HG02759 (cell line): ENCODE measurements around the gene STMN1.

Experiments used
- ATAC-seq: cut with Tn5 transposase; IDR thresholded peaks from one replicate; pipeline ENCODE4 v1.9.1; 2021; ENCODE audit warnings: mild to moderate bottlenecking, moderate library complexity; ENCODE audit not compliant: unreplicated experiment

STMN1 gene

DNA sequence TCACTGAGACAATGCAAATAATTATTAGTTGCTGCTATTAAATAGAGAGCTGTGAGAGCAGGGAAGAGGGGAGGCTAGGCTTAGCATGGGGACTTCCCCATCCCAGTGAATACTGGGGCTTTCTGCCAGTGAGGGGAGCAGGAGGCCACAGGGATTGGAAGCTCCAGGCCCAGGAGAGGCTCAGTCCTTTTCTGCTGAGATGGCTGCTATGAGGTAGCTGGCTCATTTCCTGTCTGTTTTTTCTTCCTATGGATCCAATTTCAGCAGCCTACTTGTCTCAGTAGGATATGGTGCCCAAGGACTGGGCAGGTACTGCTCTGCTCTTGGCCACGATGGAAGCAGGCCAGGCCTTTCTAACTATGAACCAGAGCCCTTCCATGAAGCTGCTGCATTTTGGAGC is 10.0 kb downstream of the STMN1 start:
- no peak for ATAC-seq

- peak; percentile 91 for ATAC-seq
These were observed 10.7 kb downstream of the STMN1 start for GRCh38 chr1:25895365-25895990.

DNA sequence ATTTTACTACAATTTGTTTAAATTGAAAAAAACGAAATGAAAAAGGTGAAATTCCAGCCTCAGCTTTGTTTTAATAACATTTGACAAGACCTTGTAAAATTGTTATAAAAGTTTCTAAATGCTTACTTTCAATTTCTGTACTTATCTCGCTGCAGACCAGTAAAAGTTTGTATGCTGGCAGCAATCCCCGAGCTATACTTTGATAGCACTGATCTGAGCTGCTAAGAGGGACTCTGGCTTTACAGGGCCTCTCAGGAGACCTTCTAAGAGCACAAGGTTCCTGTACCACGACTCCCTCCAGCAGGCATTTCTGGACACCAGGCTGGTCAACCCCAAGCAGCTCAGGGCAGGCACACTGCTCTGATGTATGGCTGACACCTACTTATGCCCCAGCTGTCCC is 13.1 kb downstream of the STMN1 start:
- ATAC-seq, result no peak

GRCh38 chr1:25891606-25892005 is 14.6 kb downstream of the STMN1 start:
- no peak for ATAC-seq

- no peak for ATAC-seq
These were observed 15.8 kb downstream of the STMN1 start for GRCh38 chr1:25890239-25891034.

DNA sequence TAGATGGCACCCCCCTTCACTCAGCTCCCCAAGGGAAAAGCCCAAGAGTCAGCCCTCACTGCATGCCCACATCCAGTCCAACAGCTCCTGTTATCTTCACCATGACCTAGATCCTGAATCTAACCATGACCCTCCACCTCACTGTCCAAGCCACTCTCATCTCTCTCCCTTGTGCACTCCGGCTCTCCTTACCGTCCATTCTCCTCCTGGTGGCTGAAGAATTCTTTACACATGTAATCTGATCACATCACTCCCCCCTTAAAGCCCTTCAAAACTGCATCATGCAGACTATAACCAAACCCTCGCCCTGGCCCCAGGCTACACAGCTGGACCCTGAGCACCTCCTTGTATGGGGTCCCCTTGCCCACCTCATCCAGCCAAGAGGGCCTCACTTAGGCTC is 16.7 kb downstream of the STMN1 start:
- ATAC-seq, result no peak

- no peak for ATAC-seq
These were observed 17.7 kb downstream of the STMN1 start for GRCh38 chr1:25888426-25888987.

DNA sequence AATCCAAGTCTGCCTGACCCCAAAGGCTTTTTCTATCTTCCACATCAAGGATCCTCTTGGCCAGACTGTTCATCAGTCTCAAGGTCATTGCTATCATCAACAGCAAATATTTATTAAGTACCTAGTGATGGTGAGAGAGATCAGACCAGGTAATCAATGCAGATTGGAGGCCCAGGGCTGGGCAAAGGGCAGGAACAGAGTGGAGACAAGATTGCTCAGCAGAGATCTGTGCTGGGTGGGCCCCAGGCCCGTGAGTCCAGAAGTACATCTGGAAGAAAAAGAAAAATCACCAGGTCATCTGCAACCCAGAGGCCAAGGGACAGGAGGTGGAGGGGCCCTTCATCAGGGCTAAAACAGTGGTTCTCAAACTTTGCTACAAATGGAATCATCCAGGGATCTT is 20.6 kb downstream of the STMN1 start:
- no peak for ATAC-seq

DNA sequence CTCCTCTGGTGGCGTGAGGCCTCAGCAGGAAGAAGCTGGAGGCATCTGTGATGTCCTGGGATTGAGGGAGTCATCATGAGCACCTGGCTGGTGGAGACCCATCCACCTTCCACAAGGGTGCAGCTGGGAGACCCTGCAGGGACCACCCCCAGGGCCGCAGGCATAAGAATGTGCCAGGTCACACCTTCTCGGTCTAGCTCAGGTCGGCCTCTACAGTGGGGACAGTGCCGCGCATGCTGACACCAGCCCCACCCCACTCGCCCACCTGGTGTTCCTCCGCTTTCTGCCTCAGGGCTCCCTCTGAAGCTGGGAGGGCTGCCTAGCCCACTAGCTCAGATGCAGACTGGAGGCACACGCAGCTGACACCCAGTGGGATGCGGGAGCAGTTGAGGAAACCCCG is 25.0 kb downstream of the STMN1 start:
- no peak for ATAC-seq

GRCh38 chr1:25880518-25880917 is 25.7 kb downstream of the STMN1 start:
- no peak for ATAC-seq

DNA sequence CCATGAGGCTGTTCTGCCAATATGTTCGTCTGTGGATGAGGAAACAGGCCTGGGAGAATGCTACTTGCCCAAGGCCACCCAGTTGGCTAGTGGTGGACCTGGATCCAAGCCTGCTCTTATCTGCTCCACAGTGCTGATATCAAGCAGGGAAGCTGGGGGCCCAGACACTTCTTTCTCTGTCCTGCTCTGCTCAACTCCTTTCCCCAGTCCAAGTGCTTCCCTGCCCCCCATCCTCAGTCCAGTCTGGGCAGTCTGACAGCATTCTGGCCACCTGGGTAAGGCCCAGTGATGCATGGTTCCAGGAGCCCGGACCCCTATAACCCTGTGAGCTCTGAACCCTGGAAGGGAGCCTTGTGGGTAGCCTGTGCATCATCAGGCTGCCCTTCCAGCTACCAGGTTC is 26.5 kb downstream of the STMN1 start:
- ATAC-seq, result no peak

- ATAC-seq, result no peak
These were observed 27.5 kb downstream of the STMN1 start for GRCh38 chr1:25878690-25879089.

DNA sequence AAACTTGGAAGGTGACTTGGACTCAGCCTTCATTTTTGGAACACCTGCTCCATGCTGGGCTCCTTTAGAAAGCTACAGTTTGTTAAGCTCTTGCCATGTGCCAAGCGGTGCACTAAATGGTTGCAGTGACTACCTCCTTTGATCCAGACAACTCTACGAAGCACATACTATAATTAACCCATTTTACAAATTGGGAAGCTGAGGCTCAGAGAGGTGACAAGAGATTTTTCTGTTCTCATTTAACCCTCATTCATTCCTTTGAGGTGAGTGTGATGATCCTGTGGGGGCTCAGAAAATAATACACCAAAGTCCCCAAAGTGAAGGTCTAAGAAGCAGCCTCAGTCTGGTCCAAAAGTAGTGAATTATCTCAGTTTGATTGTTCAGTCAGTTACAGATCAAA is 29.1 kb downstream of the STMN1 start:
- no peak for ATAC-seq

DNA sequence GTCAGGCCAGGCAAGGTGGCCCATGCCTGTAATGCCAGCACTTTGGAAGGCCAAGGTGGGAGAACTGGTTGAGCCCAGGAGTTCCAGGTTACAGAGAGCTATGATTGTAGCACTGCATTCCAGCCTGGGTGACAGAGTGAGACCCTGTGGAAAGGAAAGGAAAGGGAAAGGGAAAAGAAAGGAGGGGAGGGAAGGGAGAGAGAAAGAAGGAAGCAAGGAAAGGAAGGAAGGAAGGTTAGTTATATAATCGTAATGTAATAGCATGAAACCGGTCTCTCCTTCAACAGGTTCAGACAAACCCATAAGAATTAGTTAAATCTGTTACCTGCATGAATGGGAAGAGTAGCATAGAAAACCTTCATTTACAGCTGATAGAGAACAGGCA is 29.5 kb downstream of the STMN1 start:
- no peak for ATAC-seq

GRCh38 chr1:25875856-25876692 is 30.1 kb downstream of the STMN1 start:
- ATAC-seq, result peak; percentile 23

GRCh38 chr1:25875154-25875855 is 30.9 kb downstream of the STMN1 start, which contains the start of gene PAQR7:
Gene PAQR7 (minus strand): TSS chr1:25875708. CDS start chr1:25863839, 11,869 bp downstream.
- ATAC-seq, result peak; percentile 62

GRCh38 chr1:25874635-25875153 is 31.5 kb downstream of the STMN1 start:
- no peak for ATAC-seq

- no peak for ATAC-seq
These were observed 32.0 kb downstream of the STMN1 start for GRCh38 chr1:25874209-25874608.

GRCh38 chr1:25873120-25873519 is 33.1 kb downstream of the STMN1 start:
- no peak for ATAC-seq

- no peak for ATAC-seq
These were observed 33.5 kb downstream of the STMN1 start for GRCh38 chr1:25872713-25873112.
